WTC11 (cell line): ENCODE results near the gene BCL11A.

Experiments used
- CTCF ChIP-seq: fragments of 200-600 bp; IDR thresholded peaks from 2 replicates; pipeline ENCODE4 v1.8.0; 2022; ENCODE audit warnings: antibody characterized with exemption
- ZBTB21 ChIP-seq: sonication (generic); formaldehyde crosslinking; IDR thresholded peaks from 2 replicates; pipeline ENCODE4 v1.8.1; 2023; ENCODE audit warnings: mild to moderate bottlenecking, missing genetic modification reagents, borderline replicate concordance

GRCh38 chr2:60516826-60517225 is 36.6 kb downstream of the BCL11A start:
- TF ChIP-seq CTCF = no peak
- TF ChIP-seq ZBTB21 = no peak
